GM10847 (cell line): ENCODE results near the gene ZNF652.

Source experiments
- POLR2A ChIP-seq: IDR thresholded peaks from 2 replicates; pipeline ENCODE4 v1.6.1; 2011; ENCODE audit not compliant: insufficient read length; ENCODE audit errors: extremely low read depth

Gene ZNF652

GRCh38 chr17:49312722-49313121 lies 49.3 kb downstream of the ZNF652 start:
- TF ChIP-seq POLR2A = no peak

- no peak for TF ChIP-seq POLR2A
These were observed 62.1 kb downstream of the ZNF652 start for GRCh38 chr17:49299996-49300395.

GRCh38 chr17:49298371-49298976 lies 63.6 kb downstream of the ZNF652 start:
- TF ChIP-seq POLR2A = no peak

- no peak for TF ChIP-seq POLR2A
These were observed 64.9 kb downstream of the ZNF652 start for GRCh38 chr17:49297141-49297540.

- no peak for TF ChIP-seq POLR2A
These were observed 67.9 kb downstream of the ZNF652 start for GRCh38 chr17:49294122-49294521.

- TF ChIP-seq POLR2A = no peak
These were observed 69.1 kb downstream of the ZNF652 start for GRCh38 chr17:49292901-49293300.

GRCh38 chr17:49291929-49292328 lies 70.1 kb downstream of the ZNF652 start:
- TF ChIP-seq POLR2A = no peak

- TF ChIP-seq POLR2A = no peak
These were observed 71.2 kb downstream of the ZNF652 start for GRCh38 chr17:49290690-49291359.

- TF ChIP-seq POLR2A = no peak
These were observed 73.7 kb downstream of the ZNF652 start for GRCh38 chr17:49288388-49288787.

- no peak for TF ChIP-seq POLR2A
These were observed 74.6 kb downstream of the ZNF652 start for GRCh38 chr17:49287481-49287880.

GRCh38 chr17:49285716-49286115 lies 76.3 kb downstream of the ZNF652 start:
- no peak for TF ChIP-seq POLR2A

- TF ChIP-seq POLR2A = no peak
These were observed 81.1 kb downstream of the ZNF652 start for GRCh38 chr17:49280918-49281317.

- TF ChIP-seq POLR2A = no peak
These were observed 82.0 kb downstream of the ZNF652 start for GRCh38 chr17:49280061-49280460.

GRCh38 chr17:49278076-49278475 lies 84.0 kb downstream of the ZNF652 start:
- TF ChIP-seq POLR2A = no peak

- no peak for TF ChIP-seq POLR2A
These were observed 84.4 kb downstream of the ZNF652 start for GRCh38 chr17:49277638-49278037.

GRCh38 chr17:49269356-49269755 lies 92.7 kb downstream of the ZNF652 start:
- no peak for TF ChIP-seq POLR2A

- no peak for TF ChIP-seq POLR2A
These were observed 94.1 kb downstream of the ZNF652 start for GRCh38 chr17:49267912-49268311.
